ENCODE measurements around the gene NUFIP2. TPM values are rescaled to one million over a fixed set of nuclear protein-coding genes. Genes with fewer than 3 reads are reported as not detected.
"Not testable (repeated sequence)": the region's sequence is repeated elsewhere in the genome, so short reads cannot be mapped to it uniquely, and the experiment has no call there.

The NUFIP2 gene
- 10 to 100 TPM; 49.5 to 56.4 TPM for total RNA-seq

- Mint-ChIP-seq H3K36me3 (ENCODE audit: low read depth) (peaks cover 30% of the 10 kb centered on the region), H3K9me3 (no peaks in the 10 kb centered on the region), H3K27me3 (no peaks in the 10 kb centered on the region), H3K4me1 (ENCODE audit: low read depth) (peaks cover 28% of the 10 kb centered on the region), H3K4me3 (peak within 1 kb of the TSS; percentile 100), H3K27ac (peak within 1 kb of the TSS; percentile 100)
- ATAC-seq (peak; percentile 91), DNase-seq (peak; percentile 99)
- intact Hi-C loops (cut with micrococcal nuclease), result loop anchor here (5.0 to 10.0 kb wide), 2 partner anchors 147 to 479 kb away; no protein-coding TSS in a partner anchor
- POLR2A ChIA-PET, result interaction anchor here (0.6 to 1.3 kb wide), 14 partner anchors 11 to 313 kb away, joined by 3 to 6 read pairs (median 3); partner anchors contain the start of gene TAOK1
- no peak for TF ChIP-seq CTCF (IDR thresholded peaks at IDR 0.05)
- CTCF ChIA-PET, result interaction anchor here (0.6 to 1.0 kb wide), 4 partner anchors 76 to 452 kb away, joined by 3 to 4 read pairs (median 4); partner anchors contain the start of gene FAM222B
Measured at GRCh38 chr17:29293890-29294579, at the start of gene NUFIP2. Gene NUFIP2, minus strand, starts transcription at chr17:29294148. Its CDS starts 89 bp downstream, at chr17:29294059.

- H3K4me1 Mint-ChIP-seq (ENCODE audit: low read depth), result no peaks in the 10 kb centered on the region
- ChIA-PET CTCF (no interaction called here), POLR2A (no interaction called here)
- ATAC-seq (no peak), DNase-seq (no peak)
- H3K27me3 Mint-ChIP-seq, result no peaks in the 10 kb centered on the region
- H3K4me3 Mint-ChIP-seq, result no peak overlapping the region
- TF ChIP-seq CTCF (IDR thresholded peaks at IDR 0.05), result no peak
- no peak overlapping the region for H3K27ac Mint-ChIP-seq
- no peaks in the 10 kb centered on the region for H3K9me3 Mint-ChIP-seq
- H3K36me3 Mint-ChIP-seq (ENCODE audit: low read depth), result no peaks in the 10 kb centered on the region
- intact Hi-C loops (cut with micrococcal nuclease), result no loop called here
Measured at GRCh38 chr17:29342158-29342765, 48.3 kb upstream of the NUFIP2 start.

- intact Hi-C loops (cut with micrococcal nuclease), result no loop called here
- Mint-ChIP-seq H3K27me3 (no peaks in the 10 kb centered on the region), H3K9me3 (no peaks in the 10 kb centered on the region), H3K36me3 (ENCODE audit: low read depth) (no peaks in the 10 kb centered on the region), H3K4me1 (ENCODE audit: low read depth) (no peaks in the 10 kb centered on the region), H3K4me3 (no peak overlapping the region), H3K27ac (no peak overlapping the region)
- no peak for DNase-seq
- no peak for ATAC-seq
- no peak for TF ChIP-seq CTCF (IDR thresholded peaks at IDR 0.05)
- CTCF ChIA-PET, result no interaction called here
- POLR2A ChIA-PET, result no interaction called here
Measured at GRCh38 chr17:29341726-29342125, 47.8 kb upstream of the NUFIP2 start.

GRCh38 chr17:29339016-29339415 is 45.1 kb upstream of the NUFIP2 start:
- H3K4me3 Mint-ChIP-seq; DNase-seq; POLR2A ChIA-PET; H3K27me3 Mint-ChIP-seq; ATAC-seq; intact Hi-C loops (cut with micrococcal nuclease); H3K36me3 Mint-ChIP-seq (ENCODE audit: low read depth); H3K4me1 Mint-ChIP-seq (ENCODE audit: low read depth); H3K27ac Mint-ChIP-seq; CTCF ChIA-PET; H3K9me3 Mint-ChIP-seq: not testable (repeated sequence)

GRCh38 chr17:29331708-29332085 is 37.7 kb upstream of the NUFIP2 start:
- no peak for TF ChIP-seq CTCF (IDR thresholded peaks at IDR 0.05)
- ATAC-seq (no peak), DNase-seq (no peak)
- no peaks in the 10 kb centered on the region for H3K27me3 Mint-ChIP-seq
- H3K4me3 Mint-ChIP-seq, result no peak overlapping the region
- POLR2A ChIA-PET, result interaction anchor here (0.6 kb wide), 1 partner anchor 1106 kb away, joined by 4 read pairs; no protein-coding TSS in a partner anchor
- no peaks in the 10 kb centered on the region for H3K9me3 Mint-ChIP-seq
- H3K27ac Mint-ChIP-seq, result no peak overlapping the region
- no peaks in the 10 kb centered on the region for H3K36me3 Mint-ChIP-seq (ENCODE audit: low read depth)
- CTCF ChIA-PET, result interaction anchor here (0.7 to 1.5 kb wide), 4 partner anchors 14 to 374 kb away, joined by 3 read pairs; no protein-coding TSS in a partner anchor
- no peaks in the 10 kb centered on the region for H3K4me1 Mint-ChIP-seq (ENCODE audit: low read depth)
- intact Hi-C loops (cut with micrococcal nuclease), result no loop called here
